Glutamatergic neuron (in vitro differentiated cells): ENCODE measurements around the gene COL8A1. TPM values are rescaled to one million over a fixed set of nuclear protein-coding genes. Genes with fewer than 3 reads are reported as not detected.

Source experiments
- DNase-seq: peaks from one replicate; pipeline ENCODE4 v3.0.0; 2022
- H3K27ac Mint-ChIP-seq: one replicate; pipeline ENCODE4 v1.8.0; 2020; ENCODE audit warnings: mild to moderate bottlenecking, mixed read lengths, inconsistent platforms; ENCODE audit not compliant: unreplicated experiment
- H3K27me3 Mint-ChIP-seq: one replicate; pipeline ENCODE4 v1.8.0; 2020; ENCODE audit warnings: mild to moderate bottlenecking, moderate library complexity, mixed read lengths, inconsistent platforms; ENCODE audit not compliant: unreplicated experiment
- H3K36me3 Mint-ChIP-seq: one replicate; pipeline ENCODE4 v1.8.0; 2020; ENCODE audit warnings: mild to moderate bottlenecking, mixed read lengths, inconsistent platforms; ENCODE audit not compliant: unreplicated experiment
- H3K4me1 Mint-ChIP-seq: one replicate; pipeline ENCODE4 v1.8.0; 2020; ENCODE audit warnings: mild to moderate bottlenecking, low read depth, mixed read lengths, inconsistent platforms; ENCODE audit not compliant: unreplicated experiment
- H3K4me3 Mint-ChIP-seq: one replicate; pipeline ENCODE4 v1.8.0; 2020; ENCODE audit warnings: mild to moderate bottlenecking, mixed read lengths, inconsistent platforms; ENCODE audit not compliant: unreplicated experiment
- H3K9me3 Mint-ChIP-seq: one replicate; pipeline ENCODE4 v1.8.0; 2020; ENCODE audit warnings: mild to moderate bottlenecking, moderate library complexity, mixed read lengths, inconsistent platforms; ENCODE audit not compliant: unreplicated experiment
- CTCF ChIP-seq: fragments of 200-600 bp; sonication (generic); IDR thresholded peaks from one replicate; pipeline ENCODE4 v1.5.0; 2021; ENCODE audit not compliant: partially characterized antibody, unreplicated experiment
- total RNA-seq: library from RNA; stranded (reverse); fragmentation: NEBNext Ultra II Directional; extraction: Animal tissue kit (Norgen Biotek cat#: 25700); gene quantifications from one replicate; pipeline ENCODE4 v1.2.1, GENCODE V29; 2021; ENCODE audit not compliant: unreplicated experiment

Gene COL8A1
- total RNA-seq, 1 donor from 2014 or later = 0.25 TPM

- H3K4me1 Mint-ChIP-seq = no peaks in the 10 kb centered on the region
- no peak overlapping the region for H3K4me3 Mint-ChIP-seq
- no peak overlapping the region for H3K27ac Mint-ChIP-seq
- TF ChIP-seq CTCF = no peak
- no peak for DNase-seq
- H3K9me3 Mint-ChIP-seq = no peaks in the 10 kb centered on the region
- H3K36me3 Mint-ChIP-seq = no peaks in the 10 kb centered on the region
- H3K27me3 Mint-ChIP-seq = no peaks in the 10 kb centered on the region
Observed at GRCh38 chr3:99764377-99764776, 126.0 kb downstream of the COL8A1 start.

GRCh38 chr3:99765042-99765942 lies 126.9 kb downstream of the COL8A1 start:
- Mint-ChIP-seq H3K4me3 (no peak overlapping the region), H3K9me3 (no peaks in the 10 kb centered on the region), H3K27me3 (no peaks in the 10 kb centered on the region), H3K36me3 (no peaks in the 10 kb centered on the region), H3K4me1 (no peaks in the 10 kb centered on the region), H3K27ac (no peak overlapping the region)
- DNase-seq = no peak
- TF ChIP-seq CTCF = no peak

- H3K27ac Mint-ChIP-seq = no peak overlapping the region
- no peak for TF ChIP-seq CTCF
- DNase-seq = no peak
- H3K4me3 Mint-ChIP-seq = no peak overlapping the region
- no peaks in the 10 kb centered on the region for H3K27me3 Mint-ChIP-seq
- H3K36me3 Mint-ChIP-seq = no peaks in the 10 kb centered on the region
- peaks cover 2% of the 10 kb centered on the region for H3K9me3 Mint-ChIP-seq
- H3K4me1 Mint-ChIP-seq = no peaks in the 10 kb centered on the region
Observed at GRCh38 chr3:99767291-99767690, 128.9 kb downstream of the COL8A1 start.

- Mint-ChIP-seq H3K36me3 (no peaks in the 10 kb centered on the region), H3K27ac (no peak overlapping the region), H3K9me3 (peaks cover 2% of the 10 kb centered on the region), H3K4me3 (no peak overlapping the region), H3K4me1 (no peaks in the 10 kb centered on the region), H3K27me3 (no peaks in the 10 kb centered on the region)
- no peak for TF ChIP-seq CTCF
- no peak for DNase-seq
Observed at GRCh38 chr3:99768126-99768525, 129.7 kb downstream of the COL8A1 start.

GRCh38 chr3:99768808-99769501 lies 130.6 kb downstream of the COL8A1 start:
- no peak for TF ChIP-seq CTCF
- no peak for DNase-seq
- Mint-ChIP-seq H3K4me3 (no peak overlapping the region), H3K27ac (no peak overlapping the region), H3K9me3 (peaks cover 2% of the 10 kb centered on the region), H3K4me1 (no peaks in the 10 kb centered on the region), H3K27me3 (no peaks in the 10 kb centered on the region), H3K36me3 (no peaks in the 10 kb centered on the region)
